GF-D8 (cell line): ENCODE results near the gene NCCRP1.
"Not testable (repeated sequence)": the region's sequence is repeated elsewhere in the genome, so short reads cannot be mapped to it uniquely, and the experiment has no call there.

Source experiments
- DNase-seq: peaks from one replicate; lab custom pipeline; 2025; lab: John Stamatoyannopoulos, UW

NCCRP1 gene

DNA sequence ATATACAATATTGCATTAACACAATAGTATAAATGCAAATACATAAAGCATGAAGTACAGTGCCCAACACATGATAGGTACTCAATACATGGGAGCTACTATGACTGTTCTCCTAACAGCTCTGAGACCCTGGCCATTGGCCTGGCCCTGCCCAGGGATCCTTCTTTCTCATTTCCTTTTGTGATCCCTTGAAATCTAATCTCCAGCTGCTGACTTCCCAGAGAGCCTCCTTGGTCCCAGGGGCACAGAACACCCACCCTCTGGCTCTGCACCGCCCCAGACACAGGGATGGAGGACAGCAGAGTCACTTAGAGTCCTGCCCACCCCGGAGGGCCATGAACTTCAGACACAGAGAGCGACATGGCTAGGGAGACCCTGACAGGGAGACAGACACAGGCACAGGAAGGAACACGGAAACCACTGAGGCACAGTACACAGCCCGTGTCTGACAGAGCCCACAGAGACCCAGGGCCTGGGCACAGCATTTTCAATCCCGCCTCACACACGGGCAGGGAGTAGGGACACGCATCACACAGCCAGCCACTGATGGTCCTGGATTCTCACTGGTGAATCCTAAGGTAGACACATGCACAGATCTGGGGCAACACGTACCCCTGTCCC lies 11.5 kb downstream of the NCCRP1 start:
- no peak for DNase-seq

DNA sequence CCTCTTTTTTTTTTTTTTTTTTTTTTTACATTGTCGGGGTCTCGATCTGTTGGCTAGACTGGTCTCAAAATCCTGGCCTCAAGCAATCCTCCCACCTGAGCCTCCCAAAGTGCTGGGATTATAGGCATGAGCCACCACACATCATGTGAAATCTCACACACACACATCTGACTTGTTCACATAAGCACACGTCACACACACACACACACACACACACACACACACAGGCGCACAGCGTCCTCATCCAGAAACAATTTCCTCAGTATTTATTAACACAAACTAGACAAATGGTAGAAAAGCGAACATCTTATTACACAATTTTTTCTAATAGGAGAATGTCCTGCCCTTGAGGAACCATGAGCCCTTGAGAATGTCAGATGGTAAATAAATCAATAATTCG lies 12.4 kb downstream of the NCCRP1 start:
- DNase-seq, result no peak

DNA sequence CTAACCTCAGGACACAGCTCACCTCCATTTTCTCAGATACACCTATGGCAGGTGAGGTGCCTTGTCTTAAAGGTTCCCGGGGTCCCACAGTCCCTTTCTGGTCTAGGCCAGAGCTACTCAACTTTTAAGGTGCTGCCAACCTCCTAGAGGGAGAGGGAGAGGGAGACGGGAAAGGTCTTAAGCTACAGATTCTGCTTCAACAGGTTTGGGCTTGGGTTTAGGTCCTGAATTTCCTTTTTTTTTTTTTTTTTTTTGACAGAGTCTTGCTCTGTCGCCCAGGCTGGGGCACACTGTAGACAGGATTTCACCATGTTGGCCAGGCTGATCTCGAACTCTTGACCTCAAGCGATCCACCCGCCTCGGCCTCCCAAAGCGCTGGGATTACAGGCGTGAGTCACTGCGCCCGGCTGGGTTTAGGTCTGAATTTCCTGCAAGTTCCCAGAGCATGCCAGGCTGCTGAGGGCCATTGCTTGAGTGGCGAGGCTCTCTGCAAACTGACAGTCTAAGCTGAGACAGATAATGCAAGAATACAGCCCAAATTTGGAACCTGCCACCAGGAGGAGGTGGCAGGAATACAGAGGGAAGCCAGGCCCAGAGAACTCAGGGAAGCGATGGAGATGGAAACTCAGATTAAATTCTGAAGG lies 15.1 kb downstream of the NCCRP1 start:
- DNase-seq, result no peak

DNA sequence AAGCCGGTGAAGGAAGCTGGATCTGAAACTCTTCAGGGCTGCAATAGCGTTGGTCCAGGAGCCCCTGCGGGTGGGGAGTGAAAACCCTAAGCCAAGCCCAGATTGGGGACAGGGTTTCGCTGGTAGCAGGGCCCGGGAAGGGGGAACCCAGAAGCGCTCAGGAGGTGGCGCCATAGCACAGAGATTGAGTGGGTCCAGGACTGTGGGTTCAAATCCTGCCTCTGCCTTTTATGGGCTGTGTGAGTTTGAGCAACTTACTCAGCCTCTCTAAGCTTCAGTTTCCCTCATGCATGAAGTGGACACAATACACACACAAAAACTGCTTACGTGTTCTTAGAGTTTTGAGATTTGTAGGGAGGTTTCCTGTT lies 15.6 kb downstream of the NCCRP1 start:
- DNase-seq, result no peak

DNA sequence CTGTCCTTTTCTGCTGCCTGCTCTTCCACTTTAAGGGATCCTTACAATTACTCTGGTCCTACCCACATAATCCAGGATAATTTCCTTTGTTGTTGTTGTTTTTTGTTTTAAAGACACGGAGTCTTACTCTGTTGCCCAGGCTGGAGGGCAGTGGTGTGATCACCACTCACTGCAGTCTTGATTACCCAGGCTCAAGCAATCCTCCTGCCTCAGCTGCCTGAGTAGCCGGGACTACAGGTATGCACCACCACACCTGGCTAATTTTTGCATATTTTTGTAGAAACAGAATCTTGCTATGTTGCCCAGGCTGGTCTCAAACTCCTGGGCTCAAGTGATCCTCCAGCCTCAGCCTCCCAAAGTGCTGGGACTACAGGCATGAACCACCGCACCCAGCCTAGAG lies 18.6 kb downstream of the NCCRP1 start:
- not testable (repeated sequence) for DNase-seq

DNA sequence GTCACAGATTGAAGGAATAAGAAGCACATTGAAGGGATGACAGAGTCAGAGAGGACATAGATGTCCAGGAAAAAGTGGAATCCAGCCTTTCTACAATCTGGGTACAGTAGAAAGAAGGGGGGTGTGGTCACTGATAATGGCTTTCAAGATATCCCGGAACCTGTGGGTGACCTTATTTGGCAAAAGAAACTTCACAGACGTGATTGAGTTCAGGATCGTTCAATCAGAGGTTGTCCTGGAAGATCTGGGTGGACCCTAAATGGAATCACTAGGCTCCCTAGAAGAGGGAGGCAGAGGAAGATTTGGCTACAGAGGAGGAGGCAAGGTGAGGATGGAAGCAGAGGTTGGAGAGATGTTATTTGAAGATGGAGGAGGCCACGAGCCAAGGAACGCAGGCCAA lies 20.3 kb downstream of the NCCRP1 start:
- DNase-seq, result no peak

DNA sequence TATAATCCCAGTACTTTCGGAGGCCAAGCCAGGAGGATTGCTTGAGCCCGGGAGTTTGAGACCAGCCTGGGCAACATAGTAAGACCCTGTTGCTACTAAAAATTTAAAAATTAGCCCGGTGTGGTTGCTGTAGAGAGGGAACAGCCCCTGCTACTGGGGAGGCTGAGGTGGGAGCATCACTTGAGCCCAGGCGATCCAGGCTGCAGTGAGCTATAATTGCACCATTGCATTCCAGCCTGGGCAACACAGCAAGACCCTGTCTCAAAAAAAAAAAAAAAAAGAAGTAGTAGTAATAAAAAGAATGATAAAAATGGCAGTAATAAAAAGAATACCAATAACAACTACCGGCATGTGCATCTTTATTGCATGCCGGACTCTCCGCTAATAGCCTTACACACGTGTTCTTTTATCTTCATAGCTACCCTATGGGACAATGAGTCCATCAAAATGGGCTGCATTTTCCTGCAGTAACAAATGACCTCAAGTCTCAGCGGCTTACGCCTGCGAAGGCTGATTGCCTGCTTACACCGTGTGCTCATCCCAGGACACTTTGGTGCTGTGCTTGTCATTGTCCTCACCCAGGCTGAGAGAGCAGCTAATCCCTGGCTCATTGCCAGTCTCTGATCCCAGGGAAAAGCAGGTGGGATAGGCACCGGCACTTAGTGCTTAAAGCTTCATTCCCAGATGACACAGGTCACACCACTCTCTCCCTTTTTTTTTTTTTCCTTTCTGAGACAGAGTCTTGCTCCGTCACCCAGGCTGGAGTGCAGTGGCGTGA lies 21.7 kb downstream of the NCCRP1 start:
- DNase-seq, result no peak

DNA sequence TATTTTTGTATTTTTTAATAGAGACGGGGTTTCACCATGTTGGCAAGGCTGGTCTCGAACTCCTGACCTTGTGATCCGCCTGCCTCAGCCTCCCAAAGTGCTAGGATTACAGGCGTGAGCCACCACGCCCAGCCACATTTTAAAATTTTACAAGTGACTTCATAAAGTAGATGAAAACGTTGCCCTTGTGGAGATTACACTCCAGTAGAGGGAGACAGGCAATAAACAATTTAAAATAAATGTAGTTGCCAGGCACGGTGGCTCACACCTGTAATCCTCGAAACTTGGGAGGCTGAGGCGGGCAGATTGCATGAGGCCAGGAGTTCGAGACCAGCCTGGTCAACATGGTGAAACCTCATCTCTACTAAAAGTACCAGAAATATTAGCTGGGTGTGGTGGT lies 22.3 kb downstream of the NCCRP1 start:
- not testable (repeated sequence) for DNase-seq

DNA sequence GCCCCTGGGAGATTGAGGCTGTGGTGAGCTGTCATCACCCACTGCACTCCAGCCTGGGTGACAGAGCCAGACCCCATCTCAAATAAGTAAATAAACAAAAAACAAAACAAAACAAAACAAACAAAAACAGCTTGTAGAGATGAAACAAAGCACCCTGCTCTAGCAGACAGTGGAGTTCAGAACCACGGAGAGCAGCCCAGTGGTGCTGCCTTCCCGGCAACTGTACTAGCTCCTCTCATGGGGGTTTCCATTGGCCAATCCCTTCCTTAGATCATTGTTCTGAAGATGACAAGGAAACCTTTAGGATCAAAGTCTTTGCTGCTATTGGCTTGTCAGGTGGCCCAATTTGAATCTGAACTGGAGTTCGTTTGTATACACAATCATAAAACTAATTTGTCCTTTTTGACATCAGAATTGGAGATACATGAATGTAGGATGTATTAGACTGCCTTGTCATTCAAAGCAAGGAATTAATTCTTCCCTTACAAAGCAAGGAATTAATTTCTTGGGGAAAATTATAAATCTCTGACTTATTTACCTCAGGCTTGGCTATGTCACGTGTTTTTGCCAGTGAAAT lies 27.0 kb downstream of the NCCRP1 start:
- DNase-seq, result no peak

DNA sequence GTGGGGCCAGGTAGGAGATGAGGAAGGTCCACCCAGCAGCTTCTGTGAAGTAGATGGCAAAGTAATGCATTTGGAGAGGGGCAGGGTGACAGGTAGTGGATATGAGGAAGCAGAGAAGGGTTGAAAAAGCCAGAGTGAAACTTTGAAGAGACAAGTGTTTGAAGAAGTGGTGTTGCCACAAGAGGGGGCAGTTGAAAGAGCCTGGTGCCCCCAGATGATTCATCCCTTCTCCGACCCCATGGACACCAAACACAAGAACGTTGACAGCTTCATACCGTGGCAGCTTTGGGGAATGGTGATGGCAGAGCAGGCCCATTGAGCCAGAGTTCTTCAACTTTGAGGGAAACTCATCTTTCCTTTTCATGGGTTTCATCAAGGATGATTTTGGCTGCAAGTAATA lies 28.1 kb downstream of the NCCRP1 start:
- DNase-seq, result no peak

DNA sequence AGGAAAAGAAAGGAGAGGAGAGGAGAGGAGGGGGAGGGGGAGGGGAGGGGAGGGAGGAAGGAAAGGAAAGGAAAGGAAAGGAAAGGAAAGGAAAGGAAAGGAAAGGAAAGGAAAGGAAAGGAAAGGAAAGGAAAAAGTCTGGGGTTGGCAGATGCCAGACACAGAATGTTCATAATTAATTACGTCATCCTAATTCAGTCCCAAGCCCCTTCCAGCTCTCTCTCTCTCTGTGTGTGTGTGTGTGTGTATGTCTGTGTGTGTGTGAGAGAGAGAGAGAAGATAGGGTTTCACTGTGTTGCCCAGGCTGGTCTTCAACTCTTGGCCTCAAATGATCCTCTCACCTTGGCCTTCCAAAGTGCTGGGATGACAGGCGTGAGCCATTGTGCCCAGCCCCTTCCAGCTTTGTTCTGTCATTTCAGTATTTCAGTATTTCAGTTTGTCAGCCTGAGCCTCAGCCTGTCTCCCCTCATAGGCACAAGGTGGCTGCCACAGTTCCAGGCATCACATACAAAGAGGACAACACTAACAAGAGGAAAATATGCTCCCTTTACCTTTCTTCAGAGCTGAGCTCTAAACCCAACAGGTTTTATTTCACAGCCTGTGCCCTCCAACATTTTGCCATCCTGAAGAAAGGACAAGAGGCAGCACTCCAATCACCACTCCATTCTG lies 33.5 kb downstream of the NCCRP1 start:
- no peak for DNase-seq

DNA sequence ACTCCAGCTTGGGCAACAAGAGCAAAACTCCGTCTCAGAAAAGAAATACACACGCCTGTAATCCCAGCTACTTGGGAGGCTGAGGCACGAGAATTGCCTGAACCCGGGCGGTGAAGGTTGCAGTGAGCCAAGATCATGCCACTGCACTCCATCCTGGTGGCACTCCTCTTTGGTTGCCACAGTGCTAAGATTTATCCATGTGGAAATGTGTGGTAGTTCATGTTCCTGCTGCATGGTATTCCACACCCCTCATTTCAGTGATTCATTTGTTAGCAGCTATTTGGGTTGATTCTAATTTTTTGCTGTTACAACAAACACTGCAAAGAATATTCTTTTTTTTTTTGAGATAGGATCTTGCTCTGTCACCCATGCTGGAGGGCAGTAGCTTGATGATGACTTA lies 35.9 kb downstream of the NCCRP1 start:
- DNase-seq, result no peak

DNA sequence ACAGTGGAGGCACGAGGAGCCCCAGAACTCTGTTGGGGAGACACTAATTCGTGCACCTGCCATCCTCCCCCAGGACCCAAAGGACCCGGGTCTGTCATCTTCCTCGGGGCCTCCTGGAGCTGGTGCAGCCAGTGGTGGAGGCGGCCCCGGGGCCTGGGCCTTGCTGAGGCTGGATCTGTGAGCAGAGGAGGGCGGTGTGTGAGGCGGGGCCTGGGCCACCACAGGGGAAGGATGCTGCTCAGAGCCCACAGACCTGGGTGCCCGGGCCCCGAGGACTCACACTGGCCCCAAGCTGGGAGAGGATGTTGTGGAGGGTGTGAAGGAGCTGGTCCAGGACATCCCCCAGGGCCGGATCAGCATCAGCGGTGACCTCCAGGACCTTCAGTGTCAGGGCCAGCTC lies 39.8 kb downstream of the NCCRP1 start:
- no peak for DNase-seq

DNA sequence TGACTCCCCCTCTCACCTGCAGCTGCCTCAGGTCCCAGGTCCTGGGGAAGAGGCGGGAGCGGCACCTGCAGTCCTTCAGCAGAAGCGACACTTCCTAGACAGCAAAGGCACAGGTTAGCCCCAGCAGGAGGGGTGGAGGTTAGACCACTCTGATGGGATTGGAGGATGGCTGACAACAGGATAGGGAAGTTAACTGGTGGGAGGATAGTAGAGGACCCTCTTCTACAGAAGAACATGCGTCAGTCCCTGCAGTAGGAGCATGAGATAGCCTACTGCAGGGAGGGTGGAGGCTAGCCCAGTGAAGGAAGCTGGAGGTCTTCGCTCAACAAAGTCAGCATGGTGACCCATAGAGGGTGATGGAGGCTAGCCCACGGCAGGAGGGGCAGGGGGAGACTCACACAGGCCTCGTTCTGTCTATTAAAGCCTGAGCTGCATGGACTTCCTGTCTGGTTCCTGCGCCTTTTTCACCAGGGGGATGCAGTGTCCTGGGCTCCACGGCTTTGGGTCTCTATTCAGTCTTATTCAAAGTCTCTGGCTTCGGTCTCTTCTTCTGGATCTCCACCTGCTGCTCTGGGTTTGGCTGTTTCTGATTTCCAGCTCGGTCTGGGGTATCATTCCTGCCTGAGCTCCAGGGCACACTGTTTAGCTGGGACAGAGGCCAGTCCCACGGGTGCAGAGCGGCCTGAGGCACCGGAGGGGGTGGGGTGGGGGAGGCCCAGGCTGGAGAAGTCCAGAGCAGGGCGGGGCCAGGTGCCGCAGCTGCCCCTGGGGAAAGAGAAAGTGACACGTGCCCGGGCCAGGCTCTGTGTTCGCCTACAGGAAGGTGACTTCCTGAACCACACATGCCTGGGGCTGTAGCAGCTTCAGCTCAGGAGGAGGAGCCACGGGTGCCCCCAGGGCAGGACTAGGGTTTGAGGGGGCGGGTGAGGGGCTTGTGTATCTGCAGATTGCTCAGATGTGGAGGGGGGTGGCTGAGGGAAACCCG lies 40.7 kb downstream of the NCCRP1 start:
- peak; percentile 19 for DNase-seq

DNA sequence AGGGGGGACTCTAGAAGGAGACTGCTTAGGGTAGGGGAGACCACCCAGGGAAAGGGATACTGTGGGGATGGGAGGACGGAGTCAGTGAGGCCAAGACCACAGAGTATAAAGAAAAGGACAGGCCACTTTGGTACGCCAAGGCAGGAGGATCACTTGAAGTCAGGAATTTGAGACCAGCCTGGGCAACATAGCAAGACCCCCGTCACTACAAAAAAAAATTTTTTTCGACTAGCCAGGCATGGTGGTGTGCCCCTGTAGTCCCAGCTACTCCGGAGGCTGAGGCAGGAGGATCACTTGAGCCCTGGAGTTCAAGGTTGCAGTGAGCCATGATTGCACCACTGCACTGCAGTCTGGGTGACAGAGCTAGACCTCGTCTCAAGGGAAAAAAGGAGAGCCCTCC lies 41.4 kb downstream of the NCCRP1 start:
- no peak for DNase-seq

DNA sequence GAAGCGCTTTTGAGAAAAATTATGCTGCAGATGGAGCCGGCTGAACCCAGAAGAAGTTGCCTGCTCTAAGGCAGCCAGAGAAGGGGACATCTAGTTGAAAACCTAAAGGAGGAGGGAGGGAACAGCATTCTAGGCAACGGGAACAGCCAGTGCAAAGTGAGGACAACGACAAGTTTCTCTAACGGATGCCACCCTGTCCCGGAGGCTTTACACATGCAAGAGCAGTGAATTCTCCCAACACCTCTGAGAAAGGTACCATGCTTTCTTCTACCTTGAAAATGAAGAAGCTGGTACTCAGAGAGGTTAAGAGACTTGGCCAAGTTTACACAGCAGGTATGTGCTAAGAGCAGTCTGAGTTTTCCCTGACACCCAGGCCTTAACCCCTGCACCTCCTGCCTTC lies 42.2 kb downstream of the NCCRP1 start:
- no peak for DNase-seq

DNA sequence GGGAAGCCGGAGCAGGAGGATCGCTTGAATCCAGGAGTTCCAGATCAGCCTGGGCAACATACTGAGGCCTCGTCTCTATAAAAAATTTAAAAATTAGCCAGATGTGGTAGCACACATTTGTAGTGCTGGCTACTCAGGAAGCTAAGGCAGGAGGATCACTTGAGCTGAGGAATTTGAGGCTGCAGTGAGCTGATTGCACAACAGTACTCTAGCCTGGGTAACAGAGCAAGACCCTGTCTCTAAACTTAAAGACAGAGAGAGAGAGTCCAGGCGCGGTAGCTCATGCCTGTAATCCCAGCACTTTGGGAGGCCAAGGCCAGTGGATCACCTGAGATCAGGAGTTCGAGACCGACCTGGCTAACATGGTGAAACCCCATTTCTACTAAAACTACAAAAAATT lies 43.7 kb downstream of the NCCRP1 start:
- DNase-seq, result no peak

DNA sequence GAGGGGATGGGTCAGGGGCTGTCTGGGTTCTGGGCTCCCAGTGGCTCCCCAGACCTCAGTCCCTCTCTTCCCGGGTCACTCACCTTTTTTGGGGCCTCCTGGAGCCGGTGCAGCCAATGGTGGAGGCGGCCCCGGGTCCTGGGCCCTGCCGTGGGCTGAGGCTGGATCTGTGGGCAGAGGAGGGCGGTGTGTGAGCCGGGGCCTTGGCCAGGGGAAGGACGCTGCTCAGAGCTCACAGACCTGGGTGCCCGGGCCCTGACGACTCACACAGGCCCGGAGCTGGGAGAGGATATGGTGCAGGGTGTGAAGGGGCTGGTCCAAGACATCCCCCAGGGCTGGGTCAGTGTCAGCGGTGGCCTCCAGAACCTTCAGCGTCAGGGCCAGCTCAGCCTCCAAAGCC lies 47.0 kb downstream of the NCCRP1 start:
- DNase-seq, result not testable (repeated sequence)

DNA sequence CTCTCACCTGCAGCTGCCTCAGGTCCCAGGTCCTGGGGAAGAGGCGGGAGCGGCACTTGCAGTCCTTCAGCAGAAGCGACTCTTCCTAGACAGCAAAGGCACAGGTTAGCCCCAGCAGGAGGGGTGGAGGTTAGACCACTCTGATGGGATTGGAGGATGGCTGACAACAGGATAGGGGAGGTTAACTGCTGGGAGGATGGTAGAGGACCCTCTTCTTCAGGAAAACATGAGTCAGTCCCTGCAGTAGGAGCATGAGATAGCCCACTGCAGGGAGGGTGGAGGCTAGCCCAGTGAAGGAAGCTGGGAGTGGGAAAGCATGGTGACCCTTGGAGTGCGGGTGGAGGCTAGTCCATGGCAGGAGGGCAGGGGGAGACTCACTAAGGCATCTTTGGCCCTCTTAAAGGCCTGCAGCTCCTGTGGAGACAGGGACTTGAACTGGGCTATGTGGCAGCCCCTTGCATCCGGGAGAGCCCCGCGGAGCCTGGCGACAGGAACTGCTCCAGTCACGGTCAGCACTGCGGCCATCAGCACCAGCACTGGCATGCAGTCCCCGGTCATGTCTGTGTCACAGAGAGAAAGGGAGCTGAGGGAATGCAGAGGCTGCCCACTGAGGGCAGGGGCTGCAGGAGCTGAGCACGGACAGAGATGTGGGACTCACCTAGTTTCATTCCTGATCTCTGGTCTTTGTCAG lies 47.8 kb downstream of the NCCRP1 start, which contains the start of gene IFNL3:
TSS of gene IFNL3 (minus strand) at position 597 of the 691 bp plus-strand sequence. CDS start at position 558, 39 bp downstream.
- not testable (repeated sequence) for DNase-seq

DNA sequence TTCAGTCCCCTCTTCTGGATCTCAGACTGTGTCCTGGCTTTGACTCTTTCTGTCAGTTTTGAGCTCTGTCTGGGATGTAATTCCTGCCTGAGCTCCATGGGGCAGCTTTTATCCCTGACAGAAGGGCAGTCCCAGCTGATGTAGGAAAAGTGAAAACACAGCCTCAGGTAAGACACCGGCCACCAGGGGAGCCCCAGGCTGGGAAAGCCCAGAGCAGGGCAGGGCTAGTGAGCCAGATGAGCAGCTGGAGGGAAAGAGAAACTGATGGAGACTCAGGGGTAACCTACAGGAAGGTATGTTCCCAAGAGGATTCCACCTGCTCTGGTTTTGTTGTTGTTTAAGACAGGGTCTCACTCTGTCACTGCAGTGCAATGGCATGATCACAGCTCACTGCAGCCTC lies 48.4 kb downstream of the NCCRP1 start:
- not testable (repeated sequence) for DNase-seq
